GM23338 (cell line): Measurements from ENCODE around the gene IDH3A. TPM values are rescaled to one million over a fixed set of nuclear protein-coding genes. Genes with fewer than 3 reads are reported as not detected.

ENCODE experiments used
- ATAC-seq: fragments of 200-7000 bp; cut with Tn5 transposase; 3 replicates; pipeline ENCODE4 v1.9.1; 2020
- DNase-seq: peaks from one replicate; pipeline ENCODE4 v3.0.0-alpha.2; 2015; ENCODE audit warnings: low spot score
- H2AFZ ChIP-seq: fragments of 200-600 bp; sonication (generic); 2 replicates; pipeline ENCODE4 v1.8.0; 2016; ENCODE audit warnings: antibody characterized with exemption, mild to moderate bottlenecking, moderate library complexity
- H3F3A ChIP-seq: fragments of 200-600 bp; sonication (generic); replicated peaks from 2 replicates; pipeline ENCODE4 v1.8.0; 2017; ENCODE audit warnings: antibody characterized with exemption, mixed run types, low read depth
- H3K27ac ChIP-seq: fragments of 200-600 bp; sonication (generic); 2 replicates; pipeline ENCODE4 v1.6.1; 2016; ENCODE audit warnings: low read depth
- H3K27me3 ChIP-seq: fragments of 200-600 bp; sonication (generic); 2 replicates; pipeline ENCODE4 v1.8.0; 2016; ENCODE audit warnings: mild to moderate bottlenecking, mixed run types, moderate library complexity; ENCODE audit not compliant: insufficient read depth
- H3K36me3 ChIP-seq: fragments of 200-600 bp; sonication (generic); 2 replicates; pipeline ENCODE4 v1.8.0; 2016; ENCODE audit warnings: mild to moderate bottlenecking; ENCODE audit not compliant: insufficient read depth
- H3K4me1 ChIP-seq: fragments of 200-600 bp; sonication (generic); 2 replicates; pipeline ENCODE4 v1.8.0; 2016; ENCODE audit warnings: mild to moderate bottlenecking, moderate library complexity; ENCODE audit not compliant: insufficient read depth
- H3K4me2 ChIP-seq: fragments of 200-600 bp; sonication (generic); 2 replicates; pipeline ENCODE4 v1.7.1; 2017; ENCODE audit warnings: mixed run types
- H3K4me3 ChIP-seq: fragments of 200-600 bp; sonication (generic); 2 replicates; pipeline ENCODE4 v1.6.1; 2016; ENCODE audit warnings: mixed run types
- H3K79me2 ChIP-seq: fragments of 200-600 bp; sonication (generic); replicated peaks from 2 replicates; pipeline ENCODE4 v1.8.0; 2017; ENCODE audit warnings: mild to moderate bottlenecking; ENCODE audit not compliant: insufficient read depth
- H3K9me2 ChIP-seq: fragments of 200-600 bp; sonication (generic); 2 replicates; pipeline ENCODE4 v1.8.0; 2017; ENCODE audit not compliant: insufficient read depth
- H4K20me1 ChIP-seq: fragments of 200-600 bp; sonication (generic); replicated peaks from 2 replicates; pipeline ENCODE4 v1.8.0; 2017; ENCODE audit warnings: mild to moderate bottlenecking; ENCODE audit not compliant: insufficient read depth
- H3K27ac Mint-ChIP-seq: 2 replicates; pipeline ENCODE4 v1.8.0; 2020; ENCODE audit warnings: inconsistent platforms, mild to moderate bottlenecking, moderate library complexity, mixed read lengths
- H3K27me3 Mint-ChIP-seq: 3 replicates; pipeline ENCODE4 v1.8.0; 2022; ENCODE audit warnings: low read depth, mild to moderate bottlenecking, moderate library complexity, mixed read lengths, inconsistent platforms; ENCODE audit not compliant: insufficient read depth, poor library complexity
- H3K36me3 Mint-ChIP-seq: 3 replicates; pipeline ENCODE4 v1.8.0; 2021; ENCODE audit warnings: low read depth, mild to moderate bottlenecking, inconsistent platforms, moderate library complexity, mixed read lengths
- H3K4me1 Mint-ChIP-seq: 3 replicates; pipeline ENCODE4 v1.8.0; 2020; ENCODE audit warnings: mild to moderate bottlenecking, inconsistent platforms, mixed read lengths
- H3K4me3 Mint-ChIP-seq: 3 replicates; pipeline ENCODE4 v1.8.0; 2021; ENCODE audit warnings: moderate library complexity, mild to moderate bottlenecking, inconsistent platforms, mixed read lengths
- H3K9me3 Mint-ChIP-seq: 3 replicates; pipeline ENCODE4 v1.8.0; 2020; ENCODE audit warnings: moderate library complexity, mild to moderate bottlenecking, inconsistent platforms, mixed read lengths
- CREB1 ChIP-seq: fragments of 250-450 bp; sonication (Bioruptor Pico); IDR thresholded peaks from 2 replicates; pipeline ENCODE4 v1.5.0; 2020; ENCODE audit warnings: low read depth, mild to moderate bottlenecking, moderate library complexity
- EZH2 ChIP-seq: fragments of 200-600 bp; sonication (generic); IDR thresholded peaks from one replicate; pipeline ENCODE4 v1.8.0; 2017; ENCODE audit warnings: antibody characterized with exemption, mild to moderate bottlenecking, low read depth; ENCODE audit not compliant: unreplicated experiment
- JUNB ChIP-seq: IDR thresholded peaks from one replicate; pipeline ENCODE4 v1.6.1; 2016; ENCODE audit warnings: antibody characterized with exemption; ENCODE audit not compliant: unreplicated experiment
- NANOG ChIP-seq: IDR thresholded peaks from 2 replicates; pipeline ENCODE4 v1.6.1; 2016; ENCODE audit warnings: antibody characterized with exemption, borderline replicate concordance
- STAT1 ChIP-seq: IDR thresholded peaks from one replicate; pipeline ENCODE4 v1.6.1; 2016; ENCODE audit warnings: antibody characterized with exemption; ENCODE audit not compliant: unreplicated experiment
- ZNF114 ChIP-seq: fragments of 250-450 bp; sonication (Bioruptor Pico); IDR thresholded peaks from 2 replicates; pipeline ENCODE4 v1.5.0; 2020; ENCODE audit warnings: mild to moderate bottlenecking, moderate library complexity
- polyA plus RNA-seq: library from polyadenylated mRNA; unstranded; fragments of >200 nt; fragmentation: Nextera tagmentation; extraction: Ambion mirVana; gene quantifications from 2 replicates; pipeline ENCODE4 v1.2.1, GENCODE V29; 2016
- total RNA-seq: library from RNA; depleted of rRNA; stranded (reverse); fragments of >200 nt; shearing (Covaris generic); gene quantifications from 2 replicates; pipeline ENCODE4 v1.2.3, GENCODE V29; 2014
- TF ChIP-seq, protein P1 (sequence below): IDR thresholded peaks from 2 replicates; pipeline ENCODE4 v1.6.1; 2016; ENCODE audit warnings: antibody characterized with exemption
- TF ChIP-seq, protein P2 (sequence below): IDR thresholded peaks from one replicate; pipeline ENCODE4 v1.6.1; 2018; ENCODE audit warnings: antibody characterized with exemption; ENCODE audit not compliant: unreplicated experiment

Gene IDH3A
- total and polyA plus RNA-seq, 2 experiments from 2014 or later, result 24.1 to 41.6 TPM

DNA sequence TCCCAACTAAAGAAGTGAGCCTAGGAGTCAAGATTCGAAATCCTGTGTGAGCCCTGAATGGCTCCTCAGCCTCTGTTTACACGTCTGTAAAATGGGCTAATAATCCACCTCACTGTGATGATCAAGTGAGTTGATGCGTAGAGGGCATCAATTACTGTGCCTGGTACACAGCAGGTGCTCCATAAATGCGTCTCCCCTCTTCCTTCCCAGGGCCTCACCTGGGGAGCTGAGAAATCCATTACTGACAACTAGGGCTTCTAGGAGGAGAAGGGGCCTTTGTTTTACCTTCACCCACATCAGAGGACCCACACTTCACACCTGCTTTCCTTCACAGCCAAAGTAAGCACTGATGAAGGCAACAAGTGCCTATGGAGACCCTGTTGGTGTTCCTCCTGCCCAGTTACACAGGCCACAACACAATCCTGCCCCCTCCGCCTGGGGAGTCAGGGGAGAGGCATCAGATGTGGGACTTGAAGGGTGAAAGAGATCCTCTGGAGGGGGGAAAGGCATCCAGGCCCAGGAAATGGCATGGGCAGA, 19.3 kb upstream of the IDH3A start:
- no peaks in the 10 kb centered on the region for H3K36me3 Mint-ChIP-seq
- H3K4me2 ChIP-seq, result peak overlapping the region; percentile 90

DNA sequence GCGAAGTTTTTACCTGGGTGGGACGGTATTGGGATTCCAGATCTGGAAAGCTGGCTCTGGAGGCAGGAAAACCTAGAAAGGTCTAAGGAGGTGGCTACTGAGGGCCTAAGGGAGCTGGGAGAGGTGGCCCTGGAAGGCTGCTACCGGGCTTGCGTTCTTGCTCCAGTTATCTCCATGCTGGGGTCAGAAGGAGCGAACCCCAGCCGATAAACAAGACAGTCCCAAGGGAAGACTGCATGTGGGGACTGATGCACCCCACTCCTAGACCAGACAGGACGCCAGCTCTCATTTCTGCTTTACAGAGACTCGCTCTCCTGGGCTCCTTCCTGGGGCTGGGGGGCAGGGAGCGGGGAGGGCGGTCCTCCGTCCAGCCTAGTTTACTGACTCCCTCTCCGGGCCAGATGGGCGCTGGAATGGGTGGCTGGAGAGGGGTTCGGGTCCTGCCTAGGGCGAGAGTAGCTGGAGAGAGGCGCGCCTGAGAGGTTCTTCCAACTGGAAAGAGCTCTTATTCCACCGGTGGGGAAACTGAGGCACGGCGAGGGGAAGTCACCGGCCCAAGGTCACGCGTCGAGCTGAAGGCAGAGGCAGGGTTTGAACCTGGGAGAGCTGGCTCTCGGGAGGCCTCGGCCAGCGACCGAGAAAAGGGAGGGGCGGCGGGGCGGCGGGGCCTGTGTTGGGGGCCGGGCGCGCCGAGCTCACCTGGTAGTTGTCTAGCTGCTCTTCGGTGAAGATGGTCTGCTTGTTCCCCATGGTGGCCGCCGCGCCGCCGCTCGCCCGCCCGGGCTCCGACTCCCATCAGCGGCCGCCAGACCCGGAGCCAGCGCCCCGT, 18.5 kb upstream of the IDH3A start:
- Mint-ChIP-seq H3K27me3 (peaks cover 8% of the 10 kb centered on the region), H3K4me3 (peak overlapping the region; percentile 83), H3K4me1 (peaks cover 31% of the 10 kb centered on the region), H3K9me3 (no peaks in the 10 kb centered on the region), H3K27ac (peak overlapping the region; percentile 80; the same call in 1 of the 2 replicates), H3K36me3 (no peaks in the 10 kb centered on the region)
- no peaks in the 10 kb centered on the region for H3K9me2 ChIP-seq
- H3K27ac ChIP-seq, result no peak overlapping the region
- no peaks in the 10 kb centered on the region for H3K27me3 ChIP-seq
- ATAC-seq, result peak; percentile 34
- H3K4me2 ChIP-seq, result peak overlapping the region; percentile 90
- no peaks in the 10 kb centered on the region for H4K20me1 ChIP-seq
- no peaks in the 10 kb centered on the region for H3K36me3 ChIP-seq
- peaks cover 20% of the 10 kb centered on the region; the same call in 1 of the 2 replicates for H3K4me1 ChIP-seq
- peaks cover 3% of the 10 kb centered on the region; the same call in 1 of the 2 replicates for H3K79me2 ChIP-seq
- H2AFZ ChIP-seq, result peak overlapping the region; percentile 84
- H3F3A ChIP-seq, result 0 out of 2 replicates have a peak, but pooled peaks cover 6% of the 10 kb centered on the region
- peak overlapping the region; percentile 86 for H3K4me3 ChIP-seq
- DNase-seq, result peak; percentile 66
- no peak for TF ChIP-seq STAT1
- TF ChIP-seq, protein P1, sequence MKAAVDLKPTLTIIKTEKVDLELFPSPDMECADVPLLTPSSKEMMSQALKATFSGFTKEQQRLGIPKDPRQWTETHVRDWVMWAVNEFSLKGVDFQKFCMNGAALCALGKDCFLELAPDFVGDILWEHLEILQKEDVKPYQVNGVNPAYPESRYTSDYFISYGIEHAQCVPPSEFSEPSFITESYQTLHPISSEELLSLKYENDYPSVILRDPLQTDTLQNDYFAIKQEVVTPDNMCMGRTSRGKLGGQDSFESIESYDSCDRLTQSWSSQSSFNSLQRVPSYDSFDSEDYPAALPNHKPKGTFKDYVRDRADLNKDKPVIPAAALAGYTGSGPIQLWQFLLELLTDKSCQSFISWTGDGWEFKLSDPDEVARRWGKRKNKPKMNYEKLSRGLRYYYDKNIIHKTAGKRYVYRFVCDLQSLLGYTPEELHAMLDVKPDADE, result no peak
- TF ChIP-seq EZH2, result no peak
- TF ChIP-seq JUNB, result no peak
- no peak for TF ChIP-seq ZNF114 (CRISPR knock-in tag)
- no peak for TF ChIP-seq NANOG
- TF ChIP-seq, protein P2, sequence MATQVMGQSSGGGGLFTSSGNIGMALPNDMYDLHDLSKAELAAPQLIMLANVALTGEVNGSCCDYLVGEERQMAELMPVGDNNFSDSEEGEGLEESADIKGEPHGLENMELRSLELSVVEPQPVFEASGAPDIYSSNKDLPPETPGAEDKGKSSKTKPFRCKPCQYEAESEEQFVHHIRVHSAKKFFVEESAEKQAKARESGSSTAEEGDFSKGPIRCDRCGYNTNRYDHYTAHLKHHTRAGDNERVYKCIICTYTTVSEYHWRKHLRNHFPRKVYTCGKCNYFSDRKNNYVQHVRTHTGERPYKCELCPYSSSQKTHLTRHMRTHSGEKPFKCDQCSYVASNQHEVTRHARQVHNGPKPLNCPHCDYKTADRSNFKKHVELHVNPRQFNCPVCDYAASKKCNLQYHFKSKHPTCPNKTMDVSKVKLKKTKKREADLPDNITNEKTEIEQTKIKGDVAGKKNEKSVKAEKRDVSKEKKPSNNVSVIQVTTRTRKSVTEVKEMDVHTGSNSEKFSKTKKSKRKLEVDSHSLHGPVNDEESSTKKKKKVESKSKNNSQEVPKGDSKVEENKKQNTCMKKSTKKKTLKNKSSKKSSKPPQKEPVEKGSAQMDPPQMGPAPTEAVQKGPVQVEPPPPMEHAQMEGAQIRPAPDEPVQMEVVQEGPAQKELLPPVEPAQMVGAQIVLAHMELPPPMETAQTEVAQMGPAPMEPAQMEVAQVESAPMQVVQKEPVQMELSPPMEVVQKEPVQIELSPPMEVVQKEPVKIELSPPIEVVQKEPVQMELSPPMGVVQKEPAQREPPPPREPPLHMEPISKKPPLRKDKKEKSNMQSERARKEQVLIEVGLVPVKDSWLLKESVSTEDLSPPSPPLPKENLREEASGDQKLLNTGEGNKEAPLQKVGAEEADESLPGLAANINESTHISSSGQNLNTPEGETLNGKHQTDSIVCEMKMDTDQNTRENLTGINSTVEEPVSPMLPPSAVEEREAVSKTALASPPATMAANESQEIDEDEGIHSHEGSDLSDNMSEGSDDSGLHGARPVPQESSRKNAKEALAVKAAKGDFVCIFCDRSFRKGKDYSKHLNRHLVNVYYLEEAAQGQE, result no peak
- no peak for TF ChIP-seq CREB1 (CRISPR knock-in tag)

More for the DNA sequence above, 19.3 kb upstream of the IDH3A start:
- H3K36me3 ChIP-seq, result no peaks in the 10 kb centered on the region
- H4K20me1 ChIP-seq, result no peaks in the 10 kb centered on the region
- Mint-ChIP-seq H3K9me3 (no peaks in the 10 kb centered on the region), H3K27me3 (peaks cover 8% of the 10 kb centered on the region), H3K4me1 (peaks cover 31% of the 10 kb centered on the region), H3K27ac (no peak overlapping the region), H3K4me3 (peak overlapping the region; percentile 83)
- no peak for ATAC-seq
- H3K27ac ChIP-seq, result no peak overlapping the region
- no peak for TF ChIP-seq NANOG
- TF ChIP-seq, protein P2, result no peak
- no peak for TF ChIP-seq CREB1 (CRISPR knock-in tag)
- TF ChIP-seq STAT1, result no peak
- TF ChIP-seq JUNB, result no peak
- TF ChIP-seq, protein P1, result no peak
- H3K4me1 ChIP-seq, result peaks cover 20% of the 10 kb centered on the region; the same call in 1 of the 2 replicates
- no peak overlapping the region; the same call in 1 of the 2 replicates for H2AFZ ChIP-seq
- peak overlapping the region; percentile 86; the same call in 1 of the 2 replicates for H3K4me3 ChIP-seq
- no peak for DNase-seq
- H3K27me3 ChIP-seq, result no peaks in the 10 kb centered on the region
- 0 out of 2 replicates have a peak, but pooled peaks cover 6% of the 10 kb centered on the region for H3F3A ChIP-seq
- H3K79me2 ChIP-seq, result peaks cover 3% of the 10 kb centered on the region; the same call in 1 of the 2 replicates
- no peaks in the 10 kb centered on the region for H3K9me2 ChIP-seq
